ENCODE results near the gene PTGDS. TPM values are rescaled to one million over a fixed set of nuclear protein-coding genes. Genes with fewer than 3 reads are reported as not detected.

PTGDS gene
- total RNA-seq, 4 donors from 2014 or later: 10.4 to 77.9 (median 51.6) TPM

DNA sequence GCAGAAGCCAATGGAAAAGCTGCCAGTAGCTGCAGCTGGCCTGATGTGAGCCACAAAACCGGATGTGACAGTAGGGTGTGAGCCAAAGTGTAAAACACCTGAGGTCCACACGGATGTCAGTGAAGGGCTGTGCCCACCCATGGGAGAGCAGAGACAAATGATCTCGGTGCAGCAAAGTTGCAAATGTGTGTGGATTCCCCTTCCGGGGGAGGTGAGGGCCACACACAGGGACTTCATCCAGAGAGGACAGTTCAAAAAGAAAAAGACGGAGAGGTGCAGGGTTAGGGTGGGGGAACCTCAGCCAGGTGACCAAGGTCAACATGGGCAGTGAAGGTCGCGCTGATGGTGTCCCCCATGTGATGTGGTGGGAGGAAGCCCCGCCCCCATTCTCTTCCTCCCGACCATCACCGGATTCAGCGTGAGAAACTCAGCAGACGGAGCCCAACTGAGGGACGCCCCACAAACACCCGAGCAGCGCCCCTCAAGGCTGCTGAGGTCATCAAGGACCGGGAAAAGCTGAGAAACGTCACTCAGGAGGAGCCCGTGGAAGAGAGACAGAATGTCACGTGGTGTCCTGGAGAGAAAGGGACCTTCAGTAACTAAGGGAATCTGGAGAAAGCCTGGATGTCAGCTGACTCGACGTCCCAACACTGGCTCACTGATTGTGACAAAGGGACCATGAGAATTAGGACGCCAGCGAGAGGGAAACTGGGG is 11.4 kb upstream of the PTGDS start:
- H3K9me3 ChIP-seq: no peaks in the 10 kb centered on the region
- peaks cover 10 to 24% (median 20%) of the 10 kb centered on the region in 4 donors for H3K4me1 ChIP-seq
- intact Hi-C loops (cut with DNase I): no loop called here
- 29% methylated on average over 22 of the region's 23 CpGs for WGBS
- DNase-seq (ENCODE audit: extremely low spot score): no peak
- H3K27me3 ChIP-seq: peaks cover 0 to 54% (median 0%) of the 10 kb centered on the region in 4 donors
- H3K4me3 ChIP-seq: peak overlapping the region in 1 of 4 donors; percentile 8
- no peak for TF ChIP-seq EP300 (IDR thresholded peaks at IDR 0.05)
- TF ChIP-seq, protein P1, sequence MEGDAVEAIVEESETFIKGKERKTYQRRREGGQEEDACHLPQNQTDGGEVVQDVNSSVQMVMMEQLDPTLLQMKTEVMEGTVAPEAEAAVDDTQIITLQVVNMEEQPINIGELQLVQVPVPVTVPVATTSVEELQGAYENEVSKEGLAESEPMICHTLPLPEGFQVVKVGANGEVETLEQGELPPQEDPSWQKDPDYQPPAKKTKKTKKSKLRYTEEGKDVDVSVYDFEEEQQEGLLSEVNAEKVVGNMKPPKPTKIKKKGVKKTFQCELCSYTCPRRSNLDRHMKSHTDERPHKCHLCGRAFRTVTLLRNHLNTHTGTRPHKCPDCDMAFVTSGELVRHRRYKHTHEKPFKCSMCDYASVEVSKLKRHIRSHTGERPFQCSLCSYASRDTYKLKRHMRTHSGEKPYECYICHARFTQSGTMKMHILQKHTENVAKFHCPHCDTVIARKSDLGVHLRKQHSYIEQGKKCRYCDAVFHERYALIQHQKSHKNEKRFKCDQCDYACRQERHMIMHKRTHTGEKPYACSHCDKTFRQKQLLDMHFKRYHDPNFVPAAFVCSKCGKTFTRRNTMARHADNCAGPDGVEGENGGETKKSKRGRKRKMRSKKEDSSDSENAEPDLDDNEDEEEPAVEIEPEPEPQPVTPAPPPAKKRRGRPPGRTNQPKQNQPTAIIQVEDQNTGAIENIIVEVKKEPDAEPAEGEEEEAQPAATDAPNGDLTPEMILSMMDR (IDR thresholded peaks at IDR 0.05): no peak
- TF ChIP-seq POLR2AphosphoS5 (IDR thresholded peaks at IDR 0.05): no peak
- TF ChIP-seq POLR2A (IDR thresholded peaks at IDR 0.05; ENCODE audit: low read depth): no peak
- no peak overlapping the region for H3K27ac ChIP-seq (replicated peaks in 1 of 4)
- H3K36me3 ChIP-seq: no peaks in the 10 kb centered on the region

DNA sequence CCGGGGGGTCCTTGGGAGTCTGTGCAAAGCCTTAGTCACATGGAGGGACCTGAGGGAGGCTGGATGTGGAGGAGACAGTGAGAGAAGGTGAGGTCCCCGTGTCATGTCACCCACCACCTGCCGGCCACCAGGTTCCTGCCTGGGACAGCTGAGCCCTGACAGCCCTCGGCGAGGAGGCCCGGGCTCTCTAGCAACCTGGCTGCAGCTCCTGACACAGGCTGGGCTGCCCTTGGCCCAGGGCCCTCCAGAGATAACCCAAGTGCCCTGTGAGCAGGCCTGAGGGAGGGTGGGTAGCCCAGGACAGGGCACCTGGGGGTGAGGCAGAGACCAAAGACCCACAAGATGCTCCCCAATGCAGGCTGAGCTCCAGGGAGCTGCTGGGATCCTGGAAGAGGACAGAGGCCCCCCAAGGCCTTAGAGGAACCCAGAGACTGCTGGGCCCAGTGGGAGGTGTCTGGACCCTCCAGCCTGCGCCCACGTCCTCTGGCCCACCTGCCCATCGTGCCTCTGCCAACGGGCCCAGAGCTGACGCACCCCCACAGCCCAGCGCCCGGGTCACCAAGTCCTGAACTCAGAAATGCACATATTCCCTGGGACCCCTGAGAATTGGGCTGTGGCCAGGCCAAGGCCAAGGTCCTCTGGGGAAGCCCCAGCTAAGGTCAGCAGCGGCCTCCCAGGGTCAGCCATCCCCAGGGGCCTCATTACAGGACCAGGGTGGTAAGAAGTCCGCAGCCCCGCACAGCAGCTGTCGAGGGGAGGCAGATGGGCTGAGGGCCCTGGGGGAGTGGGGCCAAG is 8.8 kb upstream of the PTGDS start:
- no peak for TF ChIP-seq POLR2A (IDR thresholded peaks at IDR 0.05; ENCODE audit: low read depth)
- TF ChIP-seq, protein P1 (IDR thresholded peaks at IDR 0.05): no peak
- Histone ChIP-seq H3K9me3 (no peaks in the 10 kb centered on the region), H3K4me3 (no peak overlapping the region), H3K27me3 (peaks cover 0 to 60% (median 0%) of the 10 kb centered on the region in 4 donors), H3K27ac (replicated peaks in 1 of 4) (no peak overlapping the region), H3K36me3 (no peaks in the 10 kb centered on the region), H3K4me1 (peaks cover 7 to 19% (median 17%) of the 10 kb centered on the region in 4 donors)
- 78% methylated on average over 8 of the region's 17 CpGs for WGBS
- DNase-seq (ENCODE audit: extremely low spot score): no peak
- intact Hi-C loops (cut with DNase I): no loop called here

DNA sequence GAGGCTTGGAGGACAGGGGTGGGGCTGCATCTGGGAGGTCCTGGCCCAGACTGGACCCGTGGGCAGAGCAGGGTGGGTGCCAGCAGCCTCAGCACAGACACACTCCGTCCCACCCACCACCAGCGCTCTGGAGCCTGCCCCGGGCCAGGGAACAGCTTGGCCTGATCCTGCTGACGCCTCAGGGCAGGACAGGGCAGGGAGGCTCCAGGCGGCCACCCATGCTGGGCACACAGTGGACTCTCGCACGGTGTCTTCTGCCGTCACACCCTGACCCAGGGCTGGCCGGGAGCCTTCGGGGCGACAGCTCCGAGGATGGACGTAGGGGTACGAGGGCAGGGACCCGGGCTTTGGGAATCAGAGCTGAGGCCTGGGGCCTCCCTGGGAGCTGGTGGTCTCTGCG is 8.2 kb upstream of the PTGDS start:
- Histone ChIP-seq H3K36me3 (no peaks in the 10 kb centered on the region), H3K4me1 (peaks cover 7 to 17% (median 14%) of the 10 kb centered on the region in 4 donors), H3K9me3 (no peaks in the 10 kb centered on the region), H3K27ac (replicated peaks in 1 of 4) (no peak overlapping the region), H3K27me3 (peaks cover 0 to 55% (median 0%) of the 10 kb centered on the region in 4 donors), H3K4me3 (no peak overlapping the region)
- TF ChIP-seq EP300 (IDR thresholded peaks at IDR 0.05): no peak
- TF ChIP-seq POLR2A (IDR thresholded peaks at IDR 0.05; ENCODE audit: low read depth): no peak
- TF ChIP-seq, protein P1 (IDR thresholded peaks at IDR 0.05): no peak
- no peak for TF ChIP-seq POLR2AphosphoS5 (IDR thresholded peaks at IDR 0.05)
- intact Hi-C loops (cut with DNase I): no loop called here
- DNase-seq (ENCODE audit: extremely low spot score): no peak
- WGBS: 86% methylated on average over 3 of the region's 17 CpGs

DNA sequence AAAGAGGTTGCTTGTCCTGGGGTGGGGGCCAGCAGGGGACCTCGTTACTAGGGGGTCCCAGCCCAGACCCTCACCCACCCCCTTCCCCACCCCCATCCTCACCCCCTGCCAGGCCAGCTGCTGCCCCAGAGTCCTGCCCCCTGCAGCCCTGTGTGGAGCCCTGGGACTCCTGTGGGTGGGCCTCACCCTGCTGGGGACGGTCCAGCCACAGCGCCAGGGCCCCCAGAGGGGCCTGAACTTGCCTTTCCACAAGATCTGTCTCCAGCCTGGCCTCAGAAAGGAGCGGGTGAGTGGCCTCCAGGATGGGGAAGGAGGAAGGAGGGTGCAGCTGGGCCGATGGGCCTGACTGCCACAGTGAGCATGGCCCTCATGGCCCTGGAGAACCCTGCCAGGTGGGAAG is 7.5 kb upstream of the PTGDS start:
- peaks cover 0 to 53% (median 0%) of the 10 kb centered on the region in 4 donors for H3K27me3 ChIP-seq
- TF ChIP-seq POLR2AphosphoS5 (IDR thresholded peaks at IDR 0.05) (no peak), POLR2A (IDR thresholded peaks at IDR 0.05; ENCODE audit: low read depth) (no peak), EP300 (IDR thresholded peaks at IDR 0.05) (no peak)
- TF ChIP-seq, protein P1 (IDR thresholded peaks at IDR 0.05): no peak
- H3K27ac ChIP-seq (replicated peaks in 1 of 4): no peak overlapping the region

More for the DNA sequence above, 7.5 kb upstream of the PTGDS start:
- H3K4me3 ChIP-seq: no peak overlapping the region
- intact Hi-C loops (cut with DNase I): no loop called here
- H3K4me1 ChIP-seq: peaks cover 4 to 14% (median 10%) of the 10 kb centered on the region in 4 donors
- WGBS: 70% methylated on average over 4 of the region's 5 CpGs
- no peak for DNase-seq (ENCODE audit: extremely low spot score)
- no peaks in the 10 kb centered on the region for H3K9me3 ChIP-seq
- H3K36me3 ChIP-seq: no peaks in the 10 kb centered on the region

All from esophagus muscularis mucosa (tissue), 4 donors.